Gastroesophageal sphincter (tissue), 4 donors: Measurements from ENCODE around the gene SECISBP2L. TPM values are rescaled to one million over a fixed set of nuclear protein-coding genes. Genes with fewer than 3 reads are reported as not detected.

Experiments used
- ATAC-seq: fragments of 150-250 bp; one replicate; pipeline ENCODE4 v1.9.1; 2016; ENCODE audit warnings: mild to moderate bottlenecking, moderate library complexity
- H3K27ac ChIP-seq, 4 donors: fragments of 200-600 bp; sonication (generic) in 3 of 4; 1 replicate in 3 of 4; 2 replicates in 1 of 4; pipeline ENCODE4 v1.5.1; 2016 to 2019
- H3K27me3 ChIP-seq: fragments of 200-600 bp; sonication (generic); one replicate; pipeline ENCODE4 v1.5.1; 2019
- H3K36me3 ChIP-seq, 2 donors: fragments of 200-600 bp; sonication (generic); one replicate each; pipeline ENCODE4 v1.5.1; 2019; ENCODE audit warnings: control low read depth in 1 of 2
- H3K4me1 ChIP-seq, 3 donors: fragments of 200-600 bp; sonication (generic); 1 replicate in 2 of 3; 2 replicates in 1 of 3; pipeline ENCODE4 v1.5.1; 2016 to 2019; ENCODE audit warnings: control low read depth in 2 of 3
- H3K4me3 ChIP-seq, 2 donors: fragments of 200-600 bp; sonication (generic); one replicate each; pipeline ENCODE4 v1.5.1; 2019; ENCODE audit warnings: mild to moderate bottlenecking in 1 of 2, moderate library complexity in 1 of 2
- H3K9me3 ChIP-seq, 3 donors: fragments of 200-600 bp; sonication (generic); one replicate each; pipeline ENCODE4 v1.5.1; 2017 to 2019; ENCODE audit warnings: control low read depth in 2 of 3
- CTCF ChIP-seq, 4 experiments: fragments of 200-600 bp in 2 of 4; fragments of 450-650 bp in 2 of 4; sonication (generic) in 1 of 4; IDR thresholded peaks; one replicate each; pipeline ENCODE4 v1.5.1; 2017 to 2019; ENCODE audit warnings: antibody characterized with exemption in 4 of 4, mild to moderate bottlenecking in 2 of 4, moderate library complexity in 2 of 4
- EP300 ChIP-seq: sonication (generic); formaldehyde crosslinking; IDR thresholded peaks from one replicate; pipeline ENCODE4 v1.6.1; 2017; ENCODE audit warnings: antibody characterized with exemption, mild to moderate bottlenecking
- POLR2A ChIP-seq, 2 donors: fragments of 450-650 bp; IDR thresholded peaks; one replicate each; pipeline ENCODE4 v1.6.1; 2017; ENCODE audit warnings: antibody characterized with exemption in 2 of 2, mild to moderate bottlenecking in 2 of 2, moderate library complexity in 1 of 2
- POLR2AphosphoS5 ChIP-seq: sonication (generic); formaldehyde crosslinking; IDR thresholded peaks from one replicate; pipeline ENCODE4 v1.6.1; 2017; ENCODE audit warnings: antibody characterized with exemption
- WGBS, 2 donors: methylation state at CpG; one replicate each; pipeline ENCODE4 v1.1.5; 2018; ENCODE audit warnings: low coverage in 1 of 2; 5-methylcytosine and 5-hydroxymethylcytosine counted together
- total RNA-seq, 4 donors: library from RNA; depleted of rRNA; stranded (reverse); fragments of >200 nt; gene quantifications; one replicate each; pipeline ENCODE4 v1.1.0, GENCODE V29; 2016

SECISBP2L gene
- total RNA-seq, 4 donors from 2014 or later: 43.3 to 65.4 (median 63.0) TPM

- no peak for ATAC-seq
- no peak overlapping the region for H3K4me3 ChIP-seq
- H3K27me3 ChIP-seq: peaks cover 10% of the 10 kb centered on the region
- no peaks in the 10 kb centered on the region for H3K4me1 ChIP-seq
- no peaks in the 10 kb centered on the region for H3K36me3 ChIP-seq
- H3K27ac ChIP-seq: no peak overlapping the region
- TF ChIP-seq POLR2AphosphoS5 (no peak), EP300 (no peak), POLR2A (IDR thresholded peaks at IDR 0.05) (no peak), CTCF (IDR thresholded peaks at IDR 0.05) (no peak)
- H3K9me3 ChIP-seq: no peaks in the 10 kb centered on the region
- 53 to 64% methylated on average over 1 to 3 of the region's 3 CpGs for WGBS, 2 donors
Measured at GRCh38 chr15:49064281-49064653, 18.0 kb upstream of the SECISBP2L start.

- Histone ChIP-seq H3K27me3 (peaks cover 3% of the 10 kb centered on the region), H3K36me3 (no peaks in the 10 kb centered on the region), H3K9me3 (no peaks in the 10 kb centered on the region), H3K4me1 (no peaks in the 10 kb centered on the region), H3K27ac (no peak overlapping the region), H3K4me3 (no peak overlapping the region)
- TF ChIP-seq POLR2AphosphoS5 (no peak), EP300 (no peak), CTCF (IDR thresholded peaks at IDR 0.05) (no peak), POLR2A (IDR thresholded peaks at IDR 0.05) (no peak)
- no peak for ATAC-seq
- WGBS, 2 donors: 55 to 80% methylated on average over 4 to 8 of the region's 14 CpGs
Measured at GRCh38 chr15:49063402-49064280, 17.4 kb upstream of the SECISBP2L start.

- H3K4me3 ChIP-seq: no peak overlapping the region
- 84 to 85% methylated on average over 4 to 12 of the region's 13 CpGs for WGBS, 2 donors
- H3K9me3 ChIP-seq: no peaks in the 10 kb centered on the region
- H3K27ac ChIP-seq: no peak overlapping the region
- H3K36me3 ChIP-seq: no peaks in the 10 kb centered on the region
- no peak for ATAC-seq
- TF ChIP-seq EP300 (no peak), POLR2A (IDR thresholded peaks at IDR 0.05) (no peak), CTCF (IDR thresholded peaks at IDR 0.05) (no peak), POLR2AphosphoS5 (no peak)
- no peaks in the 10 kb centered on the region for H3K27me3 ChIP-seq
- H3K4me1 ChIP-seq: no peaks in the 10 kb centered on the region
Measured at GRCh38 chr15:49062900-49063299, 16.7 kb upstream of the SECISBP2L start.

GRCh38 chr15:49060710-49061495 is 14.7 kb upstream of the SECISBP2L start:
- no peak for ATAC-seq
- H3K4me1 ChIP-seq: no peaks in the 10 kb centered on the region
- no peaks in the 10 kb centered on the region for H3K9me3 ChIP-seq
- no peaks in the 10 kb centered on the region for H3K27me3 ChIP-seq
- TF ChIP-seq POLR2A (IDR thresholded peaks at IDR 0.05) (no peak), POLR2AphosphoS5 (no peak), EP300 (no peak), CTCF (IDR thresholded peaks at IDR 0.05) (no peak)
- H3K27ac ChIP-seq: no peak overlapping the region
- H3K36me3 ChIP-seq: no peaks in the 10 kb centered on the region
- H3K4me3 ChIP-seq: no peak overlapping the region
- 80% methylated on average over 4 of the region's 4 CpGs for WGBS, 2 donors
